G401.6 (cell line): Measurements from ENCODE around the gene MRPS22.

Experiments
- FAIRE-seq: peaks from 2 replicates; lab custom pipeline; 2012; peaks lifted over from hg19 to GRCh38; lab: Jason Lieb, UNC

The MRPS22 gene

DNA sequence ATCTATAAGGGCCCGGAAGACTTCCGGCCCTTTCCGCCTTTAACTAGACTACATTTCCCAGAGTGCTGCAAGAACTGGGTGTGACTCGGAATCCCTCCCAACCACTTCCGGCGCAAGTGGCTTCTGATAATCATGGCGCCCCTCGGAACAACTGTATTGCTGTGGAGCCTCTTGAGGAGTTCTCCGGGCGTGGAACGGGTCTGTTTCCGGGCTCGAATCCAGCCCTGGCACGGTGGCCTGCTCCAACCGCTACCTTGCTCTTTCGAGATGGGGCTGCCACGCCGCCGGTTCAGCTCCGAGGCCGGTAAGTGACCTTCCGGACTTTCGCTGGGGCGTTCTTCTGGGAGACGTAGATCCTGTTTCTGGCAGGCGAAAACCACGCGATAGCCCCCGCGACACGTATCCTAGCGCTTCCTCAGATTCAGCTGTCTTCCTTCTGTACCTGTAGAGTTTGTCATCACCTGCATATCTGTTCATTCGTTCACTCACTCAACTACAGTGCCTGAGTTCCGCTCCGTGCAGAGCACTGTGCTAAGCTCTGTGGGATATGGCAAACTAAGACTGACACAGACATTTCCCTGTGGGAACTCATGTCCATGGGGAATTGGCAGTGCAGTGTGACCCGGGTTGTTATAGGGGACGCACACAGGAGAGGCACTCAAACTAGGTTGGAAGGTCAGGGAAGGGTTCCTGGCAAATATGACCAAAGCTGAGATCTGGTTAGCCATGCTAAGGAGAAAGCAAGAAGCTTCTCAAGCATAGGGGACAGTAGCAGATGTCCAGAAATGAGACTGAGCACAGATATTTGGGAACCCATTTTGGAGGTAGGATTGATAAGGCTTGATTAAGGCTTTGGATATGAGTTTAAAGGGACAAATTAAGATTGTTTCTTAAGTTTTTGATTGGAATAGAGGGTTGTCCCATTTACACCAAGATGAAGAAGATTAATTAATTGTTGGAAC lies at the start of gene MRPS22:
MRPS22 (plus strand) TSS at position 126 of the 962 bp plus-strand sequence; CDS start at position 133, 7 bp downstream.
- FAIRE-seq = peak; percentile 85

DNA sequence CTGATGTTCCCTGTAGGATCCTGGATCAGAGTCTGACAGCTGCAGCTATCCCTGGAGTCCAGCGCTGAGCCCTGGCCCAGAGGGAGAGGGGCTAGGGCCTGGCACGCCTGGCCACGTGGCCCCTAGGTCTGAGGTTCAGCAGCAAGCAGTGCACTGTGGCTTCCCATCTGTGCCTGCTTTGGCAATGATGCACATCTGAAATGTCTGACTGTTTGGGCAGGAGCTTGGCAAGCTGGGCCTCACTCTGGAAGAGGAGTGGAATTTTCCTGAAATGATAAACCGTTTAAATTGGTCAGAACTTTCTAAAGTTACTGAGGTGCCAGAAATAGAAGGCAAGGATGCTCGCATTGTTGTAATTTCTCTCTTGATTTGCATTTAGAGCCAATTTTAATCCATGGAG lies 48.8 kb upstream of the MRPS22 start:
- FAIRE-seq = no peak

- no peak for FAIRE-seq
Observed at GRCh38 chr3:139296141-139296718, 47.6 kb upstream of the MRPS22 start.

DNA sequence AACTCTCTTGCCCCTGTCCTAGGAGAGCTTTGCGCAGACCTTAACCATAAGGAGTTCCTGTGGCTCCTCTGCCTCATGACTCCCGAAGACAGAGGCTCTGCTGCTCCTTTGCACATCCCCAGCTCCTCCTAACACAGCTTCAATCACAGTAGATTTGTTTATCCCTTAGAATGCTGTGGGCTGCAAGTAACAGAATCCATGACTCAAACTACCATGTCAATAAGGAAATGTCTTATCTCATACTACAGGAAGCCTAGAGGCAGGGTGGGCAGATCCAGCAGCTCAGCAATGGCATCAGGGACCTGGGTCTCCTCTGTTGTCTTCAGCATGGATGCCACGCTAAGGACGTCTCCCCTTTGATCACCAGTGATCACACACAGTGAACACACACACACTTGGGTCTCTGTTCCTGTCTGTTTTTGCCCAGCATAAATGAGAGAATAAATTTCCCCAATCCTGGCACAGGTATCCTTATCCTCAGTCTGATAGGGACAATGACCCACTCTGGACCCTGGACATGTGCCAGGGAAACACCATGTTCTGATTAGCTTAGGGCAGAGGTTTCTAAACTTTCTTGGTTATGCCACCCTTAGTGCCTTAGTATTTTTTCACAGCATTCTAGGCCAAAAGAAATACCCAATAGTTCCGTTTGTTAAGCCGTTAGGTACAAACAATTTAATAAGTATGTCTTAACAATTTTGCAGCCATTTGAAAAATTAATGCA lies 46.1 kb upstream of the MRPS22 start:
- FAIRE-seq = no peak

DNA sequence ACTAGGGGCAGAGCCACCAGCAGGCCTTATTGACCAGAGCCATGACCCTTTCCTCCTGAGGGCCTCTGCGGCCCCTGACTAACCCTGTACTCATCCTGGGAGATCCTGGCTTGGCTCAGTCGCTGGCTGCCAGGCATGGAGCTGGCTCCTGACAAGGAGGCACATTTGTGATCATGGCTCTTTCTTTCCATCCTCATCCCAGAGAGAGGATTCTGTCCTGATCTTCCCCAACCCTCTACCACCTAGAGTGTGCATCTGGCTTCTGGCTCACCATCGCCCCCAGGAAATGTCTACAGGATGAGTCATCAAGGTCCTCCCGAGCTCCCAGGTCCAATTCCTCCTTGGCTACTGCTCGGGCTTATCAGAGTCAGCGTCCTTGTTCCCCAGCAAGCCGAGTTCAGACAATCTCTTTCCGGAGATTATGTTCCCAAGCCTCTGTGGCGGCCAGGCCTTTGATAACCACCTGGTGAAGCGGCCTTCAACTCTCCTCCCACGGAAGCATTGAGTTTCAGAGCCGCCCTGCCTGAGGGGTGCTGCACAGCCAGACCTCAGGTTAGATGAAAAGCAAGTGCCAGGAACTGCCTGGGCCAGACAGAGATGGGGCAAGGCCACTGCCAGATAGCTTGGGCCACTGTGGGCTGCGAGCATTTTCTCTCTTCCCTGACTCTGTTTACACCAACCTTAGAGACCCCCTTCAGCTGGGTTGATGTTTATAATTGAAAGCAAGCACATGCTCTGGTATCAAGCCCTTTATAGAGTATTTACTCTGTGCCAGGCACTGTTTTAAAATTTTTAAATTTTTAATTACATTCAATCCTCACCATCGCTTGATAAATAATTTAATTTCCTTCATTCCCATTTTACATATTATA lies 44.3 kb upstream of the MRPS22 start:
- no peak for FAIRE-seq

DNA sequence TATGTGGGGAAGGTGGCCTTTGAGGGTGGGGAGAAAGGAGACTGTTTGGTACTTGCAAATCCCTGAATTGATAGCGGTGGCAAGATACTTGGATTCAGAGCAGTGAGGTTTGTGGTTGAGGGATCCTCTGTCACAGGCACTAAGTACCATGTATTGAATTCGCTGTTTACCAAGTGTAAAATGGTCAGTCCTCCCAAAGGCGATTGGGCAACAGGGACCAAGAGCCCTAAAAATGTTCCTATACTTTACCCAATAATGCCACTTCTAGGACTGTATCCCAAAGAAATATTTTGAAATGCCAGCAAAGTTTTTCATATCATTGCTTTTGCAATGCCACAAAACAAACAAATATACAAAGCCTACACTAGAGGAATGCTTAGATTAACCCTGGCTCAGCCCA lies 43.4 kb upstream of the MRPS22 start:
- FAIRE-seq = no peak

DNA sequence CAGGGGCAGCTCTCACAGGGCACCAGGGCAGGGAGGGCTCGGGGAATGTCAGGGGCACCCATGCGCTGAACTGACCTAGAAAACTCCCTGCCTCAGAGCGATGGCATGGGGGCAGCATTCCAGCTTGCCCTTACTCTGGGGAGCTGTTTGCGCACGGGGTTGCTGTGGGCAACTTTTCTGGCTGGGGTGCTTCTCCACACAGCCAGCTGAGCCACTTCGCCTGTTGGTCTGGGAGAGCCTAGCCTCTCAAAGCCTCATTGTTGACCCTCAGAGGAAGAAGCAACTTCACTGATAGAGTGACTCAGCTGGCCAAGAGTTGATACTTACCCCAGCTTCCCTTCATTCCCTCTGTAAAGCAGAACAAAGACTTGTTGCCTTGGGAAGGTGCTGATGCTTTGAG lies 42.6 kb upstream of the MRPS22 start:
- no peak for FAIRE-seq

DNA sequence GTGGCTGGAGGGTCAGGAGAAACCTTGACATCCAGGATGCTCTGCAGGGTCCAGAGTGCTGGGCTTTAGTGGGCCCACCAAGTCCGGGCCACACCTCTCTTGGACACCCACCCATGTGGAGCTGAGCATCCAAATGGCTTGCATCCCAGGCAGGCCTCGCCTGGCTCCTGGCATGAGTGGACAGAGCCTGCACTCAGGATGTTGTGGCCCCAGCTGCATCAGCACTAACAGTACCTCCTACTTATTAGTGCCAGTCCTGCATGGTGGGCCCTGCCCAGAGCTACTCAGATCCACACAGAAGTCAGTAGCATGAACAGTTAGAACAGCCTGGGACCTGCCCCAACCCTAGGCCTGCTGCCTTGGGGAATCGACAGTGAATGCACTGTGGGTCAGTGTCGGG lies 42.2 kb upstream of the MRPS22 start:
- no peak for FAIRE-seq

DNA sequence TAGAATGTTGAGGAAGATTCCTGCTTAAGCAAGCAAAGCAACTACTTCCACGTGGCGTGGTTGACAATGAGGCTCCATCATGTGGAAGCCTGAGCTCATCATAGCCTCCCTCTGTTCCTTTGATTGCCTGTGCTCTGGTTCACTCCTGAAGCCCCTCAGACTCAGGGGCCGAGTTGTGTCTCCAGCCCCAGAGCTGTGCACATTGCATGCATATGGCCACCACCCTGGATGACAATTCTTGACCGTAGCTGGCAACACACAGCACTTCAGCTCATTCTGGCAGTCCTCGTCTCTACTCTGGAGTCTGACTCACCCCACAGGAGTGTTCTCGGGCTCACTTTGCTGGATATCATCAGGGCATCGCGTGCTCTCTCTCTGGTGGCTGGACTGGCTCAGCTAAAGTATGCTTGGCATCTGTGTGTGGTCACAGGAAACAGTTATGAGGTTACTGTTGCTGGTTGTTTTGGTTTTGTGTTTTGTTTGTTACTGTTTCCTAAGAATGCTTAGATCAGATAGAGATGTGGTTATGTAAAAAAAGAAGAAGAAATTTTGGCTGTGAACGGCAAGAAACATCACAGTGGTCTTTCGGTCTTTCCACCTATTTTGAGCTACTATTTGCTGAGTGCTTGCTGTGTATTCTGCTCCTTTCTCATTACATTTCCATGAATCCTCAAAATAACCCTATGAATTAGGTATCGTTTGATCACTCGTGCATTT lies 41.6 kb upstream of the MRPS22 start:
- no peak for FAIRE-seq

GRCh38 chr3:139302801-139303113 lies 41.1 kb upstream of the MRPS22 start:
- no peak for FAIRE-seq

DNA sequence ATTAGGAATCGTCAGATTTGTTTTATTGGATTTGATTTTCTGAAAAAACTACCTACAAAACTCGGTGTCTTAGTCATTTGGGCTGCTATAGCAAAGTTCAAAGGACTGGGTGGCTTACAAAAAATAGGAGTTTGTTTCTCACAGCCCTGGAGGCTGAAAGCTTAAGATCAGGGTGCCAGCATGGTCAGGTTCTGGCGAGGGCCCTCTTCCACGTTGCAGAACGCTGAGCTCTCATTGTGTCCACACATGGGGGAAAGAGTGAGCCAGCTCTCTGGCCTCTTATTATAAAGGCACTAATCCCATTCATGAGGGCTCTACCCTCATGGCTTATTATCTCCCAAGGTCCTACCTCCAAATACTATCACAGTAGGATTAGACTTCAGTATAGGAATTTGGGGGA lies 40.6 kb upstream of the MRPS22 start:
- no peak for FAIRE-seq

DNA sequence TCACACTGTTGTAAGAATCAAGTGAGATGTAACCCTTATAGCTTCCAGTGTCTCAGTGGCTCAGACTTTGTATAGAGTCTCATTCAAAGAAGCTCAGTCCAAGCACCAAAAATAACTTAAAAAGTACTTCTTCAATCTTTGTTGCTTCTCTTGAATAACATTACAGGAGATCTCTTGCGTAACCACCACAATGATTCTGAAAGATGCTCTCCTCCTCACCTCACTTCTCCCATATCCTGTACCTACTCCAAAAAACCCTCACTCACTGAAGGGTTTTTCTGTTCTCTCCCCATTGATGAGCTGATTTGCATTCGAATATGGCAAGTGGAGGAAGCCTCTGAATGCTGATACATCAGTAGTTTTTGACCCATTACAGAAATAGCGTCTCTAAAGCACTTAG lies 39.4 kb upstream of the MRPS22 start:
- FAIRE-seq = no peak

DNA sequence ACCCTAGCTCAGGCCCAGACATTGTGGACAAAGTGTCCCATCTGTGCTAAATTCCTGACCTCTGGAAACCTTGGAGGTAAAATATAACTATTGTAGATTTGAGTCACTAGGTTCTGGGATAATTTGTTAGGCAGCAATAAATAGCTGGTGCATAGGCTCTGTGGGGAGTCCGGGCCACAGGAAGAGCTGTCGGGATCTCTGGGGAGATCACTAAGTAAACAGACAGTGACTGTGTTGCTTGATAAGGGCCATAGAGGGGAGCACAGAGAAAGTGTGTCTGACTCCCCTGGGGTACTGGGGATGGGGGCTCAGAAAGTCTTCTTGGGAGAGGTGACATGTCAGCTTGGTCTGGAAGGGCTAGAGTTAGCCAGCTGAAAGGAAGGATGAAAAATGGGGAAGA lies 37.7 kb upstream of the MRPS22 start:
- no peak for FAIRE-seq

- no peak for FAIRE-seq
Observed at GRCh38 chr3:139307072-139307491, 36.7 kb upstream of the MRPS22 start.

DNA sequence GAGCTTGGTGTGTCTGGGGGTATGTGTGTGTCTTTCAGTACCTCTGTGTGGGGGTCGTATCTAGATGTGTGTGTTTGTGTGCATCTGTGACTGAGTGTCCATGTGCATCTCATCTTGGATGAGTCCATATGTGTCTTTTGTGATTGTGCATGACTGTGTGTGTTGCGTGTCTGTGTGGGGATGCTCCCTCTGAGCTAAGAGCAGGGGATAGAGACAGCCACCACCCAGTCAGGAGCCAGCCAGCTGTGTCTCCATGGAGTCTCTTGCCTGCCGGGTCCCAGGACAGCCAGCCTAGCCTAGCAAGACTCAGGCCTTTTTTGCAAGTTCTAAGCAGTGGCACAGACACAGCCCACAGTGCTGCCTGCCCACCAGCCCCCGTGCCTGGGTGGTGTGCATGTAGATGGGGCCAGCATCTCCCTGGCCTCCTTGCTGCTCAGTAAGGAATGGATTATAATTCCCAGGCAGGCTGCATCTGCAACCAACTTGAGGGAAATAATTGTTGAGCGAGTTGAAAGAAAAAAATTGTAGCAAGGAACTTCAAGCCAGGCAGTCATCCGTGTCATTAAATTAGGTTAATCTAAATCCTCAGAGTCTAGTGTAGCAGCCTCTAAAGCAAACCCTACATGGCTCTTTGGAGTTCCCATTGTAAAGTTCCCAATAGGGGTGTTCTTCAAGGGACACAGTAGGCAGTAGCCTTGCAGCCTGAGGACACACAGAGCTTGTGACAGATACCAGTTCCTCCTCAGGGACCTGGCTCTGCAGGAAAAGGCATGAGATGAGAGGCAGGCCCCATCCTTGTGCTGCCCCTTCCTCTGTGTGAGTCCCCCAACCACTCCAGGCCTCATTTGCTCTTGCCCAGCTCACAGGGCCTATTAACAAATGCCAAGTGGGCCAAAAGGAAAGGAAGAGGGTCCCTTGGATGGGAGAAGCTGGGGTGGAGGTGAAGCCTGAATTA lies 35.9 kb upstream of the MRPS22 start:
- FAIRE-seq = no peak

DNA sequence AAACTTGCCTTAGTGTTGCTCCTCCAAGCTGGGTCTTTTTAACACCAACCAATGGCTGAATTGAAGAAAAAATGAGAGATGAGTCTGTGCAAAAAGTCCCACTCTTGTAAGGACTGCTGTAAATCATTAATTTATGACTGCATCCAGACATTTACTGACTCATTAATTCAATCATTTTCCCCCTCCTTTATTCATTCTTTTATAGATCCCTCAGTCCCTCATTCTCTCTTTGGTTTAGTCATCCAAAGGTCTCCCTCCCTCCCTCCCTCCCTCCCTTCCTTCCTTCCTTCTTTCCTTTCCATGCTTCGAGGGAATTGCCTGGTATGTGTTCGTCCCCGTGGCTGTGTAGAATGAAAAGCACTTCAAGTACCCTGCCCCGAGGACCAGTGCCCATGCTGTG lies 35.3 kb upstream of the MRPS22 start:
- no peak for FAIRE-seq

DNA sequence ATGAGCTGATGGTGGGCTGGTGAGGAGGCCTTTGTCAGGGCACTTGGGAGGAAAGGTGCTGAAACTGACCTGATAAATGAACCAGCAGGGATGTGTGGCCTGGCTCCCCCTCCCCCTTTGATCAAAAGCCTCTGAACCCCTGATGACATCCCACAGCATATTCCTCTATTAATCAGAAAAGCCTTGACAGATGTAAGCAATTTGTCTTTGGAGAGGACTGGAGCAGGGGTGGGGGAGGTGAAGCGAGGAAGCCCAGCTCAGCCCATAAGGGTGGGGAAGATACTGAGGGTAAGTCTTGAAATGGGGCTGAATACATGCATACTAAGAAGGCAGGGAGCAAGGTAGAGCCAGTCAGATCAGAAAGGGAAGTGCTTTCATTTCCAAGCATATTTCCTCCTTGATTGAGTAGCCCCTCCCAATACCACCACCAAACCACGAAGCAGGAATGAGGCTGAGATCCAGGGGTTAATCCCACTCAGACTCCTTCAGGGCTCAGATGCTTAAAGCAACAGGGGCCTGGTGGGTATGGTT lies 34.7 kb upstream of the MRPS22 start:
- no peak for FAIRE-seq

DNA sequence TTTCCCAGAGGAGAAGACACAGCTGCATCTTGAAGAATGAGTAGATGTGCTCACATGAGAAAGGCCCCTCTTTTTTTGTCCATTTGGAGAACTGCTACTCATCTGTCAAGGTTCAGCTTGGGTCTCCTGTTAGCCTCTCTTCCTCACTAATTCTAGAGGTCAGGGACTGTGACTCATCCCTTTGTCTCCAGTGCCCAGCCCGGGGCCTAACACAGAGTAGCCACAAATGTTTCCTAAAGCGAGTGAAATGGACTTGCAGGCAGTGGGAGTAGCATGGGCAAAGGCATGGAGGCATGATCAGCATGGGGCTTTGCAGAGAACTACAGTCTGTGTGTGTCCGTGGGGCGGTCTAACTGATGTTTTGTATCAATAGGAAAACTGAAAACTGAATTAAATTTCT lies 33.9 kb upstream of the MRPS22 start:
- no peak for FAIRE-seq

GRCh38 chr3:139310474-139310933 lies 33.3 kb upstream of the MRPS22 start:
- no peak for FAIRE-seq

GRCh38 chr3:139311557-139311956 lies 32.3 kb upstream of the MRPS22 start:
- no peak for FAIRE-seq
